Neuron (in vitro differentiated cells): ENCODE results near the gene SCUBE3.

Source experiments
- H2AFZ ChIP-seq: one replicate; pipeline ENCODE4 v1.6.1; 2013; ENCODE audit warnings: low read depth, mild to moderate bottlenecking, inconsistent platforms, low read length, moderate library complexity
- H3K27me3 ChIP-seq: one replicate; pipeline ENCODE4 v1.6.1; 2013; ENCODE audit warnings: low read length; ENCODE audit not compliant: insufficient read depth
- H3K36me3 ChIP-seq: one replicate; pipeline ENCODE4 v1.6.1; 2013; ENCODE audit warnings: low read length; ENCODE audit not compliant: insufficient read depth
- H3K4me1 ChIP-seq: one replicate; pipeline ENCODE4 v1.6.1; 2013; ENCODE audit warnings: low read length; ENCODE audit not compliant: insufficient read depth
- H3K4me3 ChIP-seq: 2 replicates; pipeline ENCODE4 v1.5.1; 2013; ENCODE audit warnings: mild to moderate bottlenecking, low read length, moderate library complexity
- H3K9me3 ChIP-seq: one replicate; pipeline ENCODE4 v1.6.1; 2013; ENCODE audit warnings: low read length

SCUBE3 gene

DNA sequence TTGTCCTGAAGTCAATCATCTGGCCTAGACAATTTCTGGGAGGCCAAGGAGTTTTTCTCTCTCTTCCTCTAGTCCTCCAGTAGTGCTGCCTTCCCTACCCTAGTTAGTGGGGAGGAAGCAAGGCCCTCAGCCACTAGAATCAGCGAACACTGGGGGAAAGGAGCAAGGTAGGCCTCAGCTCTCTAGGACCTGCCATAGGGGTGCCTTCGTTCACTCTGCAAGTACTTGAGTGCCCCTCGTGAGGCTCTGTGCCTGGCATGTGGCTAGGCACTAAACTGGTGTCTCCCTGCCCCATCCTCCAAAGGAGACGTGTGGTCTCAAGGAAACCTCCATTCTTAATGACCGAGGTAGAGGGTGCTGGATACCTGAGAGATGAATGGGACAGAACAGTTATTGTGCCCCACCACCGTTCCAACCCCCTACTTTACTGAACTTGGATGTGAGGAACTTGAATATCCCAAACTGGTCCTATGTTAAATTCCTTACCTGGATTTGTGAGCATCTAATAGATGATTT, 84.9 kb downstream of the SCUBE3 start:
- peaks cover 34% of the 10 kb centered on the region for H3K36me3 ChIP-seq
- H2AFZ ChIP-seq = no peak overlapping the region
- no peak overlapping the region for H3K4me3 ChIP-seq
- H3K9me3 ChIP-seq = no peaks in the 10 kb centered on the region
- H3K4me1 ChIP-seq = no peaks in the 10 kb centered on the region
- no peaks in the 10 kb centered on the region for H3K27me3 ChIP-seq

GRCh38 chr6:35299674-35300073, 85.9 kb downstream of the SCUBE3 start:
- Histone ChIP-seq H3K9me3 (no peaks in the 10 kb centered on the region), H3K36me3 (peaks cover 25% of the 10 kb centered on the region), H3K4me1 (no peaks in the 10 kb centered on the region), H3K4me3 (no peak overlapping the region), H2AFZ (no peak overlapping the region), H3K27me3 (no peaks in the 10 kb centered on the region)

DNA sequence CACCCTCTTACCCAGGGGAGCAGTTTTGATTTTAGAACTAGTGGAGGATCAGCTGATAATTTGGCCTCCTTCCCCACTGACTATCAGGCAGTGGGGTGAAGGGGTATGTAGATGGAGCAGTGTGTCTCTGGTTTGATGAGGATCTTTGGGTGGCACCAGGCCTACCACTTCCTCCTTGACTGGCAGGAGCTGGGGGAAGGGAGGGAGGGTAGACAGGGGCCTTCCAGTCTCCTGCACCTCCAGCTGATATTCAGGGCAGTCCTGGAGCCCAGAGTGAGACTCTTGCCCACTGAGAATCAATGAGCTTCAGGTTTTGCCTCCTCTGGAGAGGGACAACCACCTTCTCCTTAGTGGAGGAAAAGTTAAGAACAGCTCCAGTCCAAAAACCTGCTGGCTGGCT, 87.1 kb downstream of the SCUBE3 start:
- no peak overlapping the region for H3K4me3 ChIP-seq
- H3K27me3 ChIP-seq = no peaks in the 10 kb centered on the region
- H3K9me3 ChIP-seq = no peaks in the 10 kb centered on the region
- H3K36me3 ChIP-seq = peaks cover 14% of the 10 kb centered on the region
- no peak overlapping the region for H2AFZ ChIP-seq
- H3K4me1 ChIP-seq = no peaks in the 10 kb centered on the region
